ENCODE results near the gene LMX1B. TPM values are rescaled to one million over a fixed set of nuclear protein-coding genes. Genes with fewer than 3 reads are reported as not detected.
A peak's percentile ranks its signal among the peaks of the same experiment; 100 is the strongest.

The LMX1B gene
- polyA plus RNA-seq, 1 donor (not counting 4 experiments of a cell fraction or from before 2014, with no cell fraction given), result 0.24 TPM

DNA sequence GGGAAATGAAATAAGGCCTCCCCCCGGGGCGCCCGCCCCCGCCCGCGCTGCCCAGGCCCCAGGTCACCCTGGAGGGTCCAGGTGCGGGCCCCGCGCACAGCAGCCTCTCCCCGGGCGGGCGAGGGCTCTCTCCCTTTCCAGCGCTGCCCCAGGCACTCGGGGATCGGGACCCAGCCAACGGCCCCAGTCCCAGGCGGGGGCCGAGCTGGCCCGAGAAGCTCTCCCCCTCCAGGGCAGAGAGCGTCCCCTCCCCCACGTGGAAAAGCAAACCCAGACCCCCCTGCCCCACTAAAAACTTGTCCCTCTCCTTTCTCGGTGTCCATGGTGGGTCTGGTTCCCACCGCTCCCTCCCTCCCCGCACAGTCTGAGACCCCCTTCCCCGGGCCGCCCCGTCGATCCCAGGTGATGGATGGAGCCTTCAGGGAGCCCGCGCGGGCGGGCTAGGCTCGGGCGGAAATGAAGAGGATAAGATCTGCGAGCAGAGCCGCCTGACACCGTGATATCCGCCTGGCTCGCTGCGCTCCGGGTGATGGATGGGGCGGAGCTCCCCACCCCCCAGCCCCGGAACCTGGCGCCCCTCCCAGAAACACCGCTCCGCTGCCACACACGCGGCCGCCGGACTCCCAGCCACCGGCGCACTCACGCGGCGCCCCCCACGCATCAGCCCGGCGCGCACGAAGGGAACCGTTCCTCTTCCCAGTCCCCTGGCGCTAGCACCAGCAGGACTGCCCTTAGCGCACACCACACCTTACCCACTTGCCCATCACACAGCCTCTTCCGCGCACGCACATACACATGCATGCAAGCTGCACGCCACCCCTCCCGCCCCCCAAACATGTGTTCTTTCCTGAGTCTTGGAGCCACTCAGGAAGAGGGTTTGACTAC lies 109.4 kb downstream of the LMX1B start:
- no peaks in the 10 kb centered on the region for H3K27me3 ChIP-seq (ENCODE audit: control insufficient read depth, extremely low read depth, insufficient read depth, low read length)
- peaks cover 12% of the 10 kb centered on the region for H3K4me1 ChIP-seq (ENCODE audit: control insufficient read depth, extremely low read depth, insufficient read depth, low read length)
- peak overlapping the region; percentile 69 for H3K9ac ChIP-seq (ENCODE audit: control insufficient read depth, extremely low read depth, insufficient read depth, low read length)
- peak overlapping the region; percentile 66 for H3K4me2 ChIP-seq (ENCODE audit: control insufficient read depth, extremely low read depth, insufficient read depth, low read depth, low read length)
- no peaks in the 10 kb centered on the region for H3K36me3 ChIP-seq (ENCODE audit: control insufficient read depth in 2 of 2, extremely low read depth in 1 of 2, insufficient read depth in 2 of 2, low read length in 2 of 2)
- no peaks in the 10 kb centered on the region for H3K79me2 ChIP-seq (ENCODE audit: control insufficient read depth, insufficient read depth, low read length)
- peak overlapping the region; percentile 73 for H2AFZ ChIP-seq (ENCODE audit: control insufficient read depth, low read length)
- no peak for DNase-seq (ENCODE audit: low read depth, low spot score)
- dilution Hi-C loops (cut with MboI; ENCODE audit: extremely low pct_ligation_motif_present, low sequenced_read_pairs), result no loop called here
- peak overlapping the region; percentile 52 to 67 (median 61) for H3K4me3 ChIP-seq (ENCODE audit: control insufficient read depth in 2 of 3, extremely low read depth in 1 of 3, insufficient read depth in 2 of 3, low read depth in 1 of 3, low read length in 3 of 3)
- FAIRE-seq, result no peak
- no peaks in the 10 kb centered on the region for H3K9me3 ChIP-seq (ENCODE audit: control insufficient read depth, low read depth, low read length)
- TF ChIP-seq CTCF (optimal IDR thresholded peaks at IDR 0.05 in 1 of 3, IDR thresholded peaks at IDR 0.05 in 1 of 3, conservative IDR thresholded peaks at IDR 0.05 in 1 of 3; ENCODE audit: extremely low read depth in 1 of 3, insufficient read depth in 2 of 3, low read length in 3 of 3), result no peak
- H4K20me1 ChIP-seq (ENCODE audit: control insufficient read depth, extremely low read depth, insufficient read depth, low read length), result no peaks in the 10 kb centered on the region
- peak overlapping the region; percentile 38 for H3K27ac ChIP-seq (ENCODE audit: control insufficient read depth, insufficient read depth, low read length)
- H3K9me1 ChIP-seq (ENCODE audit: control insufficient read depth, extremely low read depth, insufficient read depth, low read length), result no peaks in the 10 kb centered on the region

DNA sequence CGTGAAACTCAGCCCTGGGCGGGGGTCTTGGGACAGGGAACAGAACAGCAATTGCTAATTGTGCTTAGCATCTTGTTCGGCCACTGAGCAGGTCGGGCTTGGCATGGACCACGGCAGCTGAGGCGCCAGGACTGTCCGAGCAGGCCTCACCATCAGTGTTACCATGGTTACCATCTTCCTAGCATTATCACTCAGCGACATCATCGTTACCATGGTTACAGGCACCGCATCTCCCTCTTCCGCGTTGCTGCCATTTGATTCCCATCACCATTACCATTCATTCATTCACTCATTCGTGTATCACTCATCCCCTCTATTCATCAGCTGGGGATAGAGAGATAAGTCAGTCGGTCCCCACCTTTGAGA lies 110.1 kb downstream of the LMX1B start:
- no peak overlapping the region for H3K9ac ChIP-seq (ENCODE audit: control insufficient read depth, extremely low read depth, insufficient read depth, low read length)
- TF ChIP-seq EZH2 (IDR thresholded peaks at IDR 0.05; ENCODE audit: low read length), result no peak
- no peak for TF ChIP-seq CTCF (optimal IDR thresholded peaks at IDR 0.05 in 1 of 3, IDR thresholded peaks at IDR 0.05 in 1 of 3, conservative IDR thresholded peaks at IDR 0.05 in 1 of 3; ENCODE audit: extremely low read depth in 1 of 3, insufficient read depth in 2 of 3, low read length in 3 of 3)
- H4K20me1 ChIP-seq (ENCODE audit: control insufficient read depth, extremely low read depth, insufficient read depth, low read length), result no peaks in the 10 kb centered on the region
- FAIRE-seq, result no peak
- peak overlapping the region; percentile 66 for H3K4me2 ChIP-seq (ENCODE audit: control insufficient read depth, extremely low read depth, insufficient read depth, low read depth, low read length)
- dilution Hi-C loops (cut with MboI; ENCODE audit: extremely low pct_ligation_motif_present, low sequenced_read_pairs), result no loop called here
- H3K9me1 ChIP-seq (ENCODE audit: control insufficient read depth, extremely low read depth, insufficient read depth, low read length), result no peaks in the 10 kb centered on the region
- no peak overlapping the region for H3K27ac ChIP-seq (ENCODE audit: control insufficient read depth, insufficient read depth, low read length)
- H3K36me3 ChIP-seq (ENCODE audit: control insufficient read depth in 2 of 2, extremely low read depth in 1 of 2, insufficient read depth in 2 of 2, low read length in 2 of 2), result no peaks in the 10 kb centered on the region
- H3K9me3 ChIP-seq (ENCODE audit: control insufficient read depth, low read depth, low read length), result no peaks in the 10 kb centered on the region
- H3K4me1 ChIP-seq (ENCODE audit: control insufficient read depth, extremely low read depth, insufficient read depth, low read length), result peaks cover 12% of the 10 kb centered on the region
- H3K4me3 ChIP-seq (ENCODE audit: control insufficient read depth in 2 of 3, extremely low read depth in 1 of 3, insufficient read depth in 2 of 3, low read depth in 1 of 3, low read length in 3 of 3), result no peak overlapping the region
- no peak overlapping the region for H2AFZ ChIP-seq (ENCODE audit: control insufficient read depth, low read length)
- H3K27me3 ChIP-seq (ENCODE audit: control insufficient read depth, extremely low read depth, insufficient read depth, low read length), result no peaks in the 10 kb centered on the region
- H3K79me2 ChIP-seq (ENCODE audit: control insufficient read depth, insufficient read depth, low read length), result no peaks in the 10 kb centered on the region
- DNase-seq (ENCODE audit: low read depth, low spot score), result no peak
